ENCODE measurements around the gene DNAH11.
"Not testable (repeated sequence)": the region's sequence is repeated elsewhere in the genome, so short reads cannot be mapped to it uniquely, and the experiment has no call there.

Gene DNAH11

DNA sequence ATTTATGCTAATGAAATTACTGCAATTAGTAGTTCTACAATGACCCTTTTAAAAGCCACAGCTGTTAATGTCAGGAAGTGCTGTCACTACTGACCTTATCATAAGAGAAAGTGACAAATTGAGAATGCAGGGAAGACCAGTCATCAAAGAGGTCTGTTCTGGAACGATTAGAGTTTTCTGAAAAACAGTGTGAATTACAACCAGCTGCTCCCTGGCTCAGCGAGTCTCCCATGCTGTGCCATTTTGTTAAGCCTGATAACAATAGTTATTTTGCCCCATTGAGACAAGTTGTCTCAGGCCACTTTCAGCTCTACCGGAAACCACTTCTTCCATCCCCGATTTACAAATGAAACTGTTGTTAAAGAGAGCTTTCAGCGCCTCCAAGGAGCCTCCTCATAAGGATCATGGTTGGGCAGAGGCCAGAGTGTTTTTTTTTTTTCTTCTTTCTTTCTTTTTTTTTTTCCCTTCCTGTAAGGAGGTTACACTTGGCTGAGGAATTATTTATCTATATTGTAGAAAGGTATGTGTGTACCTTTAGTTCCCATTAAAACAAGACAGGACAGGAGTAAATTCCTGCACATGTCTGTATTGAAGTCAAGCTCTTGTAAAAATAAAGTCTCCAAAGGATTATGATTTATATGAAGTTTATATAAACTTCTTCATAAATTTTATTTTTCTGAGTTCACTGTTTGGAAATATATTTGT, 229.2 kb downstream of the DNAH11 start:
- DNase-seq (ENCODE audit: low read depth in 3 of 3): no peak

DNA sequence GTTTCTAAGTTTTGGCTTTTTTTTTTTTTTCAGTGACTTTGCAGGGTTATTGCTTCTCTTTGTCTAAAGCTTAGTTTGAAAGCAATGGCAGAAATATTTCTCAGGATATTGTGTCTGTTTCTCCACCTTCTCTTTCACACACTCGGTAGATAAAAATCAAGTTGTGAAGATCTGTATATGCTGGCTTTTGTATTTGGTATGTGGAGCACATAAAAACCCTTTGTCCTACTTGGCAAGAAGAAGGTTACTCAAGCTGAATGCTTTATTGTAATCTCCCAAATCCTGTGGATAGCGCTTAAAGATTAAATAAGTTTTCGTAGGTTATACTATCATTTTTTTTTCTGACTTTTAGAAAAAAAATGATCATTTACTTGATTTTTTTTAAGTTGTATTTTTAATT, 230.5 kb downstream of the DNAH11 start:
- no peak for DNase-seq (ENCODE audit: low read depth in 3 of 3)

DNA sequence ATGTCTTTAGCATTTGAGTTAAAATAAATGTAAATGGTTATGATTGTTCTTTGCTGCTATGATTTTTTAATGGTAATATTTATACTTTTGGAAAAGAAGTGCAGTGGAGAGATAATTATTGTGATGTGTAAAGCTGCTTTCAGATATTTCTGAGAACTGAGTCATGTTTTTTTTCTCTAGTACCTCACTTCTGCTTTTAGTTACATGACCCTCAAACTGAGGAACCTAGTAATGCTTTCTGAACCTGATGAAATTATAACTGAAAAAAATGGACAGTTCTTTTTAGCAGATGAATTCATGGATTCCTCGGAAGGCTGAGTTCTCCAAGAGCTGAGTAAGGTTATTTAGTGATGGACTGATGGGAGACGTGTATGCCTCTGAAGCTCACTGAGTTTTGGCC, 235.1 kb downstream of the DNAH11 start:
- DNase-seq (ENCODE audit: low read depth in 3 of 3): no peak

DNA sequence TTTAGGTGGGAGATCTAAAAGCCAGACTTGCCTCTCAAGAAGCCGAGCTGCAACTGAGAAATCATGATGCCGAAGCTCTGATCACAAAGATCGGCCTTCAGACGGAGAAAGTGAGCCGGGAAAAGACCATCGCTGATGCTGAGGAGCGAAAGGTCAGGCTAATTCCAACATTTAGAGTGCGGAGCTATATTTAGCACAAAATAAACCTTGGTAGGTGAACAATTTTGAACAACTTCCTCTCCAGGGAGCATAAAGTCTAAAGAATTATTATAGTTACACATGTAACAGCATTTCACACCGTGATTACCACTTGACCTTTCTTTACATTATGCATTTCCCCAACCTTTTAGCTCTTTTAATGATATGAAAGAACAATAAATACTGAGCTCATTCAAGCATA, 236.1 kb downstream of the DNAH11 start:
- DNase-seq (ENCODE audit: low read depth in 3 of 3): no peak

DNA sequence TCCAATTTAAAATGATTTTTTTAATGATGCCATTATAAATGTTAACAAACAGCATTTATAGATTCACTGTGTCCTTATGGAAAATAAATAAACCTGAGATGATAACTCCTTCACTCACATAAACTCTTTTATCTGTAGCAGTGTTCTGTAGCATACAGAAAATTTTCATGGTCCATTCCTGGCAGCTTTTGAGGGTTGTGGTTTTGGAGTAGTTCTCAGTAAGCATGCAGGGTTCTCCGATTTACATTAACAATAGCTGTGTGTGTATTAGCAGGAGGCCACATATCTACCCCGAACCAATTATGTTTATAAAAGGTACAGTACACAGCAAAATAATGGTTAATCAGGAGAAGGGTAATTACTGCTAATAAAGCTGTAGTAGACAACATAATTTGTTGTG, 240.2 kb downstream of the DNAH11 start:
- no peak for DNase-seq (ENCODE audit: low read depth in 3 of 3)

DNA sequence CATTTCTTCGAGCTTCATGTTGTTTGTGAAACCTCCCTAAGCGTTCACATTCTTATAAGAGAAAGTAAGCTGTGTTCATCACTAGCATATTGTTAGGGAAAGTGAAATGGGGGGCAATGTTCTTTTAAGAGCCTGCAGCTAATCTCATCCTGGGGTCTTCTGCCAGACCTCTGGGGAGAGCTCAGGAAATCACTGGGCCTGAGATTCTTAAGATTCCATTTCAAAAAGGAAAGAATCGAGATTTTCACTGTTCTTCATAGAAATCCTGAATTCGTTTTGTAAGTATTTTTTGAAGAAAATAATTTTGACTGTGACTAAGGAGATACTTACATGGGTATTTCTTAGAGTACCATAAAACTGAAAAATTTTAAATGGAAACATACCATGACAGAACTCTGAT, 242.2 kb downstream of the DNAH11 start:
- DNase-seq (ENCODE audit: low read depth in 3 of 3): no peak

DNA sequence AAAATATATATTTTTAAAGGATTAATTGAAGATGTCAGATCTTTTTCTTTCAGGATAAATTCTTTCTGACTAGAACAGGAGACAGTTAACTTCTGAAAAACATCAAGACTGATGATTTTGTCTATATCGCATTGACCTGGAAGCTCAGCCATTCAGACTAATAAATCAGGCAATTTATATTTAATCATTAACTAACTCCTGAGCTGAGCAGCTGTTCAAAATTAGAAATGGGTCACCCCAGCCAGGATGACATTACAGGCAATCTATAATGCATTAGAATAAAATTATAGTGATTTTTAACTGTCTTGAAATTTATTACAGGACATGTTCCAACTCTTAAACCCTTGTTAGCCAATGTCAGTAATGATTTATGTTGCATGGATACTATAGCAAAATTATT, 263.0 kb downstream of the DNAH11 start:
- DNase-seq (ENCODE audit: low read depth in 3 of 3): no peak

DNA sequence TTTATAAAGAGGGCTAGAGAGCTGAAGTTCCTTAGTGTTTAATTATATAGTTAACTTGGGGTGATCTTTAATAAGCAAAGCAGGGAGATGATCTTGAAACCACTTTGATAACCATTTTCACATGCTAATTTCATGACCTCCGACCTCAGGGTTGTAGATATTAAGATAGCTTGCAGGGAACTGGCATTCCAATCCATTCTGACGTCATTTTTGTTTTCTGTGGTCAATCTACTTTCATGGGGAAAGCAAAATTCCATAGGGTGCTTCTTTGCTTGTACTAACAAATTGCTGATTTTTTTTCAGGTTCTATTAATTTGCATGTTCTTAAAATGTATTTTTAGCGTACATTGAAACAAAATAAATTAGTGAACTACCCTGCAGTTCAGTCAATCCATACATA, 263.5 kb downstream of the DNAH11 start:
- no peak for DNase-seq (ENCODE audit: low read depth in 3 of 3)

DNA sequence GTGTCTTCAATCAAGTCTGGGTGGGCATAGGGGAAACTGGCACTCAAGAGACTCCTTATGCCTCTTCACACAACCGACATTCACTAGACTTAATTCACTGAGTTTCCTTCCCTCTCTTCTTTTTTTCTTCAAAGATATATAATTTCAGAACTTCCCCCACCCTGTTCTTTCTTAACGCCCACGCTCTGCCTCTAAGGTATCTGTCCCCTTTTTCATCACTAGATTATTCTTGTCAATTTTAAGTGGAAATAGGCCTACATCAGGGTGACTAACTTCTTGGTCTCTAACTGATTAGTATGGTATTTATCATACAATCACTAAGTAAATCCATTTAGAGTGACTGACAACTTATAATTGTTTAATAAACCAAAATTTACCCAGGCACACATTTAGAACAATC, 276.2 kb downstream of the DNAH11 start:
- DNase-seq (ENCODE audit: low read depth in 3 of 3): no peak

DNA sequence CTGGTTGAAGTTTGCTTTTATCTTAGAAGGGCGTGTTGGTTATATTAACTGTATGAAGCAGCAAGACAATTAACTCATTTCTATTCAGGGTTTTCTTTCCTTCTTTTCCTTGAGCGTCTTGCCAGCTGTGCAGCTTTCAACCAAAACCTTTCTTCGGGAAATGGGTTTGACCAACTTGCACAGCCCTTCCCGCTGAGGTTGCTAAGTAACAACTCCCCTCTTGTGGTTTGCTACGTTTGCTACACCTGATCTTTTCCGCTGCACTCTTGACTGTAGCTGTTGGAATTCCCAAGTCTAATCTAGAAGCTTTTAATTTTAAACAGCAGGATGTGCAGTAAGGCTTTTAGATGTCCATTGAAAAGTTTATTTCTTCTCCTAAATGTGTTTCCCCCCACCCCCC, 286.0 kb downstream of the DNAH11 start:
- no peak for DNase-seq (ENCODE audit: low read depth in 3 of 3)

DNA sequence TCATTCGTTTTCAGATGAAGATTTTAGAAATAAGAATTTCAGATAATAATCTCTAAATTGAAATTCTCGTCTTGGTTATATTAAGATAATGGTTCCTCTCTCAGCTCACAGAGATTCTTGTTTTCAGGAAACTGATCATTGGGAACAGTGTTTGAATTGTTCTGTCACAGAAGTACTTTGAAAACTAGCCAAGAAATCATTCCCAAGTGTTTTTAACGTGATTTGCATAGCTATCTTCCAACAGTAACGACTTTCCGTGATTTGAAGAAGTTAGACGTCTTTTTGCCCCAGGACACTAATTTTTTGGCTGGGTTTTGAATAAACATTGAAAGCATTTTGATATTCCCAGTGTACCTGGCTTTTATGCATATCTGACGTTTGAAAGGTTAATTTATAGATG, 286.9 kb downstream of the DNAH11 start:
- DNase-seq (ENCODE audit: low read depth in 3 of 3): no peak

DNA sequence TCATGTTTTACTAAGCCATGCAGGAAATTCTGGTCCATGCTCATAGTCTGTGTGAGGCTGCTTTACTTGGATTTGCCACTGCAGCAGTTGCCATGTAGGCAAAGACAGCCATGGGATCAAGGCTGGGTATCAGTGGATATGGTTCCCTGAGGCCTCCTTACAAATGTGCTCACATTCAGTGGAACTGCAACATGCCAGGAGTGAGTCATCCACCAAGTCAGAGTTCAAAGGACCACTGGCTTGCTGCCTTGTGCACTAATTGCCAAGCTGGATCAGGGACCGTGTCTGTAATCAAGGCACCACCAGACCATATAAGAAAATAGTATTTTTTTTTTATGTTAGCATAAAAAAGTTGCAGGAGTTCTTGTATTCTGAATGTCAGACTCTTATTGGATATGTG, 301.9 kb downstream of the DNAH11 start:
- no peak for DNase-seq (ENCODE audit: low read depth in 3 of 3)

DNA sequence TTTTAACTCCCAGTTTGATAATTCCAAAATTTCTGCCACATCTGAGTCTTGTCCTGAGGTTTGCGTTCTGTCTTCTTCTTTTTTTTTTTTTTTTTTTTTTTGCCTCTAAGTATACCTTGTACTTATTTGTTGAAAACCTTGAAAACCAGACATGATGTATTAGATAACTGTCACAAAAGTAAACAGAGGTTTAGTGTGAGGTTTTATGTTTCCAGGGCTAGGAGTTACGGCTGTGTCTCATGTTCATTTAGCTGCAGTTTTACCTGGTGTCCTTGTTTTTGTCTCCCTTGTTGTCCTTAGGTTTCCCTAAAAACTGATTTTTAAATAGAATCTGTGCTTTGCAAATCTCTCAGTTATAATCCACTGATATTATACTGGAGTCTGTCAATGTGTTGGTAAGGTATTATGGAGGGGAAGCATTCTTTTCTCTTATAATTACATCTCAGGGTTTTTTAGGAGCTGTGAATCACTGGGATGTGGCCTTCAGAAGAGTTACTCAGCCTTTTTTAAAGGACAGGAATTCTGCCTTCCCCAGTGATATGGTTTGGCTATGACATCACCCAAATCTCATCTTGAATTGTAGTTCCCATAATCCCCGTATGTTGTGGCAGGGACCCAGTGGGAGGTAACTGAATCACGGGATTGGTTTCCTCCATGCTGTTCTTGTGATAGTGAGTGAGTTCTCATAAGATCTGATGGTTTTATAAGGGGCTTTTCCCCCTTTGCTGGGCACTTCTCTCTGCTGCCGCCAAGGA, 307.9 kb downstream of the DNAH11 start:
- DNase-seq (ENCODE audit: low read depth in 3 of 3): no peak

DNA sequence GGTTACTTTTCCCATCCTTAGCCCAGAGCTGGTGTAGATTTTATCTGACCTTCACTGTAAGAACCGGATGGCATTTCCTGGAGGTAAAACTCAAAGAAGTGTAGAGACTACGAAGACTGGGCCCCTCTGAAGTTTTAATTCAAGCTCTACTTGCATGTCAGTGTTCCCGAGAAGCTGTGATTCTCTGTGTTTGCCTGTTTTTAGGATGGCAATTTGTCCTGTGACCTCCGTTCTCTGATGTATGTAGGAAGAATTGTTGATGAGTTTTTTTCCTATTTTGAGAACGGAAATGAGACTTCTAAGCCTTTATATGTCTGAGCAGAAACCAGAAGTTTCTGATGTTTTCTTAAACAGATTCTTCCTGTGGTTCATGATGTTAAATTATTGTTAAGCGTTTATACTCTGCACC, 308.7 kb downstream of the DNAH11 start:
- no peak for DNase-seq (ENCODE audit: low read depth in 3 of 3)

DNA sequence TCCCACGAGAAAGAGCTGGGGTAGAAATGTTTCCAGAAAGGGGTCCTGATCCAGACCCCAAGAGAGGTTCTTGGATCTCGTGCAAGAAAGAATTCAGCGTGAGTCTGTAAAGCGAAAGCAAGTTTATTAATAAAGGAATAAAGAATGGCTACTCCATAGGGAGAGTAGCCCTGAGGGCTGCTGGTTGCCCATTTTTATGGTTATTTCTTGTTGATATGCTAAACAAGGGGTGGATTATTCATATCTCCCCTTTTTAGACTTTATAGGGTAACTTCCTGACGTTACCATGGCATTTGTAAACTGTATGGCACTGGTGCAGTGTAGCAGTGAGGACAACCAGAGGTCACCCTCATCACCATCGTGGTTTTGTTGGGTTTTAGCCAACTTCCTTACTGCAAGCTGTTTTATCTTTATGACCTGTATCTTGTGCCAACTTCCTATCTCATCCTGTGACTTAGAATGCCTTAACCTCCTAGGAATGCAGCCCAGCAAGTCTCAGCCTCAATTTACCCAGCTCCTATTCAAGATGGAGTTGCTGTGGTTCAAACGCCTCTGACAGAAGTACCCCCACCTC, 322.9 kb downstream of the DNAH11 start:
- DNase-seq (ENCODE audit: low read depth in 3 of 3): not testable (repeated sequence)

DNA sequence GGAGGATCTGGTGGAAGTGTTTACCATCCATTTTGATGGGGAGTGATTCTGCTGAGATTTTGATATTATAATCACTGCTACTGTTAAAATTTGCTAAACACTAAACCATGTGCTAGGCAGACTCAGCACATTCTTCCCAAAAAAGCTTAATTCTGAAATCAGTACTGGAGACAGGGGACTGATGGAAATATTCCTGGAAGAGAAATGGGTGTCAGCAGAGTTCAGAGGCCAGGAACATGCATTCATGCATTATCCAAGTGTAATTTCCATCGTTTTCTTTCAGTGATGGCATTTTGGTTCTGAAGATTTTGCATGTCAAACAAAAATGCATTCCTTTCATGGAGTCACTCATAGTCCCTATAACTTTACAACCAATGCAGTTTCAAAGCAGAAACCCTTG, 323.9 kb downstream of the DNAH11 start:
- no peak for DNase-seq (ENCODE audit: low read depth in 3 of 3)

DNA sequence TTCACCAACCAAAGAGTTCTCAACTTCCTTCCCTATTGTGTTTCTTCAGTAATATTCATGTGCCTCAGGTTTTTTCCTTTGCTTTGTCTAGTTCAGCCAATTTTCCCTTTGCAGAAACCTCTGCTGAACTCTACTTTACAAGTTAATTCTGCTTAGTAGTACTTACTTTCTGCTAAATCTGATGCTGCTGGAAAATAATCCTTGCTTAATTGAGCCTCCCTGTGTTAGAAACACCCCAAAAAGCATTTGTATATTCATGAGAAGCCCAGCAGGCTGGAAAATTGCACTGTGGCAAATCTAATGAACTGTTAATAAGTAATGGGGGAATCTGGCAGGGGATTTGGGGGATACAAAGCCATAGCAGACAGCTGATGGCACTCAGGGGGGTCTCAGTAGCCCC, 324.4 kb downstream of the DNAH11 start:
- DNase-seq (ENCODE audit: low read depth in 3 of 3): no peak

DNA sequence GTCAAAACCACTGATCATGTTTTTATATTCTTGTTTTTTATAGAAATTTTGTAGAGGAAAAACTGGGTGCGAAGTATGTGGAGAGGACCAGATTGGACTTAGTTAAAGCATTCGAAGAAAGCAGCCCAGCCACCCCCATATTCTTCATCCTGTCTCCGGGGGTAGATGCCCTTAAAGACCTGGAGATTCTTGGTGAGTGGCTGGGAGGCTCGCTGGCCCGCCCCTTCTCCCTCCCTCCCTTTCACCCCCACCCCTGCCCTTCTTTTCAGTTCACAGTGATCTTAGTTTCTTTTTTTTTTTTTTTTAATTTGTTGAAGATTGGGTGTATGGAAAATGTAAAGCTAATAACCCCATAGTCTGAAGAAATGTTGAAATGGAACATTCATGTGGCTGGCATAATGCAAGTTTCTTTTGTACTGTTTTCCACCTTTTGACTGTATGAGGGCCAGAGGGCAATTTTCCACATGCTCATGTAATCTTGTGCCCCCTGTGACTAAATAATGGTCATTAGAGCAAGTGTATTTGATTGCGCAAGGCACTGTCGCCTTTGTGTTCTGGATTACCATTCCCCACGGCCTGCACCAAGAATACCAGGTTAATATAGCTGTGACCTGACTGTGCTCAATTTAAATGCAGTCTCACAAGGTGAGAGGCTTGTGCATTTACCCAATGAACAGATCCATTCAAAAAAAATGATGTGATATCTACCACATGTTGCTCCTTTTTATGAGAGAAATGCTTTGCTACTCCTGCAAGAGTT, 325.2 kb downstream of the DNAH11 start:
- DNase-seq (ENCODE audit: low read depth in 3 of 3): no peak

DNA sequence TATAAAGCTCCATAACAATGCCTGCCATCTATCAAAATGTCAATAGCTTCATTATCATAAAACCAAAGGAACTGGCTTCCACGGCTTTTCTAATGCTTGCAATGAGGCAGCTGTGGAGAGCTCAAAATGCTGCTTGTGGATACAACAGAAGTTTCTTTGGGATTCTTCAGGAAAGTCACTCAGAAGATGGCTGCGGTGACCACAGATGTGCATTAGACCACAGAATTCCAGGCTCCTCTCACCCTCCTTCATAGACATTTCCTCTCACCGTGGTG, 325.7 kb downstream of the DNAH11 start:
- DNase-seq (ENCODE audit: low read depth in 3 of 3): no peak

DNA sequence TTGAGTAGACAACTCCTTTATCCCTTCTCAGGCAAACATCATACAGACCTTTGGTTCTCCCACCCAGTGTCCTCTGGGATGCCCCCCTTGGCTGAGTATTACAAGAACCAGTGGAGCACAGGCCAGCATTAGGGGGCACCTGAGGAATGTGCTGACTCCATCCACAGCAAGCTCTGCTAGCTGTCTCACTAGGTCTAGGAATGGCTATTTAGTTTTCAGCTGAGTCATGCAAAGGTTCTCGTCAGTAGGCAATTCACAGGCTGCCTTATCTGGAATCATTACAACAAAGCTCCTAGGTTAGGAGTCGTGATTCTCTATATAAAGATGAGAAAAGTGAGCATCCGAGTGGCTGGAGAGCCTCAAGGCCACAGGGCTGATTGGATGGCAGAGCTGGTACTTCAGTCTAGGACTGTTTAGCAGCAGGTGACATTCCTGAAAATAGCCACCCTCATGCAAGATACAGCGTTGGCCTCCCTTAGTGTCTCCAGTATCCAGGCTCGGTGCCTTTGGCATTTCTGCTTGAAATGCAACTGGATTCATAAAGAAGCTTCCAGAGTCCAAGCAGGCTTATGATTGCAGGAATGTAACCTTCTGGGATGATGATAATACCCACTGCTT, 327.1 kb downstream of the DNAH11 start:
- no peak for DNase-seq (ENCODE audit: low read depth in 3 of 3)

DNA sequence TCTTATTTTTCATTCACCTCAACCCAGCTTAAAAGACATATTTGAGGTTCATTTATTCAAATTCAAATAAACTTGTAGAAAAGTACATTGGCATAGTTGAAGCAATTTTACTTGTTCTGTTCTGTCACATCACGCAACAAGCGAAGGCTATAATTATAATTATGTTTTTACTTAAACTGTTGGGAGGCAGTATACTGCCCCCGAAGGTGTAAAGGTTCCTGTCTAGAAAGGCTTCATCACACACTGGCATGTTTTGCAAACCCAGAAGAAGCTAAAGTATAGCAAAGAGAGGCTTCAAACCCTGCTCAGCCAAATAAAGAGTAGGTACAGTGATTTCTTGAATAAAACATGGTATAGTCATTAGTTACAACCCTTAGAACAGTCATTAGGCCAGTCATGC, 340.2 kb downstream of the DNAH11 start:
- no peak for DNase-seq (ENCODE audit: low read depth in 3 of 3)

DNA sequence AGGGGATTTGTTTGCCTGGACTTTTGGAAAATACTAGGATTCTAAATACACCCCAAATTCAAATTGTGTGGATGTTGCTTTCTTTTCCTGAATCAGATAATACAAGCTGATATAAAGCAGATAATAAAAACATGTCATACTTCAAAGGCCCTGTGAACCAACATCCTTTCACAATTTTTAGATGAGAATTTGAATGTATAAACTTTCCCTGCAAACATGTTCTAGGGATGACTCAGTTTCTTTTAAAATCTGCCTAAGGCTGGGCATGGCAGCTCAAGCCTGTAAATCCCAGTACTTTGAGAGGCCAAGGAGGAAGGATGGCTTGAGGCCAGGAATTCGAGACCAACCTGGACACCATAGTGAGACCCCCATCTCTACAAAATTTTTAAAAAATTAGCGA, 340.7 kb downstream of the DNAH11 start:
- not testable (repeated sequence) for DNase-seq (ENCODE audit: low read depth in 3 of 3)
